HepG2 (cell line): Measurements from ENCODE around the gene PLCB4.

Experiments
- TF ChIP-seq, protein P1 (sequence below): sonication (generic); formaldehyde crosslinking; IDR thresholded peaks from 2 replicates; pipeline ENCODE4 v1.5.0; 2020; ENCODE audit warnings: mild to moderate bottlenecking, missing genetic modification reagents, moderate library complexity
- TF ChIP-seq, protein P2 (sequence below), 2 experiments: sonication (generic) in 1 of 2; formaldehyde crosslinking in 1 of 2; IDR thresholded peaks; 2 replicates each; pipeline versions ENCODE4 v1.5.1 to v1.6.1; 2011 to 2020; ENCODE audit warnings: borderline replicate concordance in 1 of 2, low read depth in 1 of 2, low read length in 1 of 2, mild to moderate bottlenecking in 1 of 2, missing genetic modification reagents in 1 of 2, moderate library complexity in 1 of 2

GRCh38 chr20:9235518-9235917 is 166.6 kb downstream of the PLCB4 start:
- TF ChIP-seq, protein P1, sequence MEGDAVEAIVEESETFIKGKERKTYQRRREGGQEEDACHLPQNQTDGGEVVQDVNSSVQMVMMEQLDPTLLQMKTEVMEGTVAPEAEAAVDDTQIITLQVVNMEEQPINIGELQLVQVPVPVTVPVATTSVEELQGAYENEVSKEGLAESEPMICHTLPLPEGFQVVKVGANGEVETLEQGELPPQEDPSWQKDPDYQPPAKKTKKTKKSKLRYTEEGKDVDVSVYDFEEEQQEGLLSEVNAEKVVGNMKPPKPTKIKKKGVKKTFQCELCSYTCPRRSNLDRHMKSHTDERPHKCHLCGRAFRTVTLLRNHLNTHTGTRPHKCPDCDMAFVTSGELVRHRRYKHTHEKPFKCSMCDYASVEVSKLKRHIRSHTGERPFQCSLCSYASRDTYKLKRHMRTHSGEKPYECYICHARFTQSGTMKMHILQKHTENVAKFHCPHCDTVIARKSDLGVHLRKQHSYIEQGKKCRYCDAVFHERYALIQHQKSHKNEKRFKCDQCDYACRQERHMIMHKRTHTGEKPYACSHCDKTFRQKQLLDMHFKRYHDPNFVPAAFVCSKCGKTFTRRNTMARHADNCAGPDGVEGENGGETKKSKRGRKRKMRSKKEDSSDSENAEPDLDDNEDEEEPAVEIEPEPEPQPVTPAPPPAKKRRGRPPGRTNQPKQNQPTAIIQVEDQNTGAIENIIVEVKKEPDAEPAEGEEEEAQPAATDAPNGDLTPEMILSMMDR (CRISPR knock-in tag): no peak
- TF ChIP-seq, protein P2, sequence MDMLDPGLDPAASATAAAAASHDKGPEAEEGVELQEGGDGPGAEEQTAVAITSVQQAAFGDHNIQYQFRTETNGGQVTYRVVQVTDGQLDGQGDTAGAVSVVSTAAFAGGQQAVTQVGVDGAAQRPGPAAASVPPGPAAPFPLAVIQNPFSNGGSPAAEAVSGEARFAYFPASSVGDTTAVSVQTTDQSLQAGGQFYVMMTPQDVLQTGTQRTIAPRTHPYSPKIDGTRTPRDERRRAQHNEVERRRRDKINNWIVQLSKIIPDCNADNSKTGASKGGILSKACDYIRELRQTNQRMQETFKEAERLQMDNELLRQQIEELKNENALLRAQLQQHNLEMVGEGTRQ (IDR thresholded peaks at IDR 0.05; ENCODE audit: low read depth, low read length): no peak
- TF ChIP-seq, protein P2 (CRISPR knock-in tag; IDR thresholded peaks at IDR 0.05; ENCODE audit: borderline replicate concordance): no peak
